GM13976 (cell line): ENCODE data around the gene MSLN.

Source experiments
- DNase-seq: peaks from one replicate; pipeline ENCODE4 v3.0.0; 2012; ENCODE audit warnings: low spot score
- CTCF ChIP-seq: IDR thresholded peaks from 2 replicates; pipeline ENCODE4 v1.5.1; 2012; ENCODE audit warnings: borderline replicate concordance, mild to moderate bottlenecking; ENCODE audit not compliant: insufficient read depth; ENCODE audit errors: extremely low read depth, missing control alignments, control extremely low read depth
- in situ Hi-C: fragments of 300-500 bp; cut with MboI; formaldehyde crosslinking; loops from one replicate; pipeline ENCODE4 v1.12.0; 2022; ENCODE audit warnings: low sequenced_read_pairs, mixed read lengths, inconsistent platforms; ENCODE audit not compliant: unreplicated experiment

MSLN gene

DNA sequence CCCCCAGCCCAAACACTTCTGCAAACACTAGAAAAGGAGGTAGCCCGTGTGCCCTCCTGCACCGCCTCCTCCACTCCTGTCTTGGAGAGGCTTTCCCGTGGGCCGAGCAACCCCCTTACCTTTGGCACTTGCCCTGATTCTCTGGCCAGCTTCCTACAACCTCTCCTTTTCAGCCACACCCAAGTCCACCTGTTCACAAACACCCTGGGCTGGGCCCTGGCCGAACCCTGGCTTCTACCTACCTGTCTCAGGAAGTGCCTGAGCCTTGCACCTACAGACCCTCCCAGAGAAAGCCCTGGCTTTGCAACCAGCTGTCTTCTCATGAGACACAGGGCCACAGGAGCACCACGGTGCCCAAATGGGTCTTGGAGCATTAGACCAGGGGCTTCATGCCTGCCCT, 41.6 kb upstream of the MSLN start:
- DNase-seq, result no peak
- in situ Hi-C loops, result no loop called here
- TF ChIP-seq CTCF, result no peak

DNA sequence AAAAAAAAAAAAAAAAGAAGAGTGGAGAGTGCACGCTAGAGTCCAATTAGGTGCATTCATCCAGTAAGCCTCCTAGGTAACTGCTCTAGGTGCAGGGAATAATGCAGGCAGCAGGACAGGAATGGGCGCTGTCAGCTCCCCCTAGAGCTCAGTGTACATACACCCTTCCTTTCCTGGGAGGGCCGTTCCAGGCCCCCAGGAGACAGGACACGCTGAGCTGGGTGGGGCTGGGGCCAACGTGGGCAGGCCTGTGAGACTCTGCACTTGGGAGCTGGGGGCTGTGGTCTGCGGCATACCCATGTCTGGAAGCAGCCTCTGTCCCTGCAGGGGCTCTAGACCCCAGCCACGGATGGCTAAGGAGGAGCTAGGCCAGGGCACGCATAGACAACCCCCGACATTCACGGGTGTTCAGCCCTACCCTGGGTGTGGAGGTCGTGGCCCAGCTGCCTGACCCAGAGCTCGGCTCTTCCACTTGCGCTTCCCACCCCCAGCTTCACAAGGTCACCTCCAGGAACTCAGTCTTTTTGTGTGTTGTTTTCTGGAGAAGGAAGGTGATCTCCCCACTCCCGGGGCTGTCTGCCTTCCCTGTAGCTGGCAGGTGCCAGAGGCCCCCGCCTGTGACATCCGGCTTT, 40.6 kb upstream of the MSLN start:
- DNase-seq, result no peak
- no peak for TF ChIP-seq CTCF
- in situ Hi-C loops, result no loop called here

DNA sequence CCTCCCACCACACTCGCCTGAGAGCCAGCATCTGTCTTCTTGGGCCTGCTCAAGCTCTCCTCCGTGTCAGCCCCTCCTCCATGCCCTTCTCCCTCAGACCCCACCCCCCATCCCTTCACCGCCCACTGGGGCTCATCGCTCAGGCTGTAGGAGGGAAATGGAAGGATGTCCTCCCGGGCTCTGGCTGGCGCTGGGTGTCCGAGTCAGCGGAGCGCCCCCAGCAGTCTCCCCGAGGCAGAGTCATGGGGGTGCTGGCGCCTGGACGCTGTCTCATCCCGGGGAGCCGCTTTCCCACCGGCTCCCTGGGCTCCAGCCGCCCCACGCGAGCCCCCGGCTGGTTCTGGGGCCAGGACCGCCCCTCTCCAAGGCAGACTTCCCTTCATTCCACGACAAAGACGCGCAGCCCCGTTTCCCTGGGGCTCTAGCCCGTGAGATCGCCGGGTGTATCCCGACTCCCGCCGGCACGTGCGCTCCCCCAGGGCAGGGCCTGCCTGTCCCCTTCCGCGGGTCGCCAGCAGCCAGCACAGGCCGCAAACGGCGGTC, 40.0 kb upstream of the MSLN start:
- DNase-seq, result peak; percentile 80
- TF ChIP-seq CTCF, result peak; percentile 28
- in situ Hi-C loops, result no loop called here

DNA sequence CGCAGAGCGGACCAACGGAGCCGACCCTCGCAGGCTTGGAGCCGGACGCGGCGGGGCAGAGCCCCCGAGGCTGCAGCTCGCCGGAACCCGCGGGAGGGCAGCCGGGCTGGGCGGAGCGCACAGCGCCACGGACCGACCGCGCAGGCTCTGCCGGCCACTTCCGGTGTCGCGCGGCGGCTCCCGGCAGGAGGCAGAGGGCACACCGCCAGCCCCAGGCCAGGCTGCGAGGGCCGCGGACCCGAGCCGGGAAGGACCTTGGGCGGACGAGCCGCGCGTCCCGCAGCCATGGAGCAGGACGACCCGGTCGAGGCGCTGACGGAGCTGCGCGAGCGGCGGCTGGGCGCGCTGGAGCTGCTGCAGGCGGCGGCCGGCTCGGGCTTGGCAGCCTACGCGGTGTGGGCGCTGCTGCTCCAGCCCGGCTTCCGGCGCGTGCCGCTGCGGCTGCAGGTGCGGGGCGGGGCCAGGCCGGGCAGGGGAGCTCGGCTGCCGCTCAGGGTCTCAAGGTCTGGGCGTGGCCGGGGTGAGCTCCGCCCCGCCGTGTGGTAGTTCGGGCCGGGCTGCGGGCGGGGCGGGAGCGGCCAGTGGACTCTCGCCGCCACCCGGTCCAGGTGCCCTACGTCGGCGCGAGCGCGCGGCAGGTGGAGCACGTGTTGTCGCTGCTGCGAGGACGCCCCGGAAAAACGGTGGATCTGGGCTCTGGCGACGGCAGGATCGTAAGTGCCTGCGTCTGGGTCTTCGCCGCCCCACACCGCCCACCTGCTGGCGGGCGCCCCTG, 39.4 kb upstream of the MSLN start, which contains the start of gene ANTKMT:
Gene ANTKMT (plus strand): TSS at position 157 of the 775 bp plus-strand sequence. CDS start 129 bp downstream, at position 286.
- TF ChIP-seq CTCF, result no peak
- peak; percentile 93 for DNase-seq
- in situ Hi-C loops, result no loop called here

GRCh38 chr16:721765-722540, 38.6 kb upstream of the MSLN start:
- TF ChIP-seq CTCF, result no peak
- in situ Hi-C loops, result no loop called here
- DNase-seq, result no peak
